Coronary artery (tissue), 2 donors: ENCODE results near the gene APBB2.
A peak's percentile ranks its signal among the peaks of the same experiment; 100 is the strongest.
"Not testable (repeated sequence)": the region's sequence is repeated elsewhere in the genome, so short reads cannot be mapped to it uniquely, and the experiment has no call there.

Experiments used
- DNase-seq: peaks from one replicate; pipeline ENCODE4 v3.0.0-alpha.2; 2017; ENCODE audit warnings: low spot score
- H3K27ac ChIP-seq, 2 donors: fragments of 200-600 bp; sonication (generic); one replicate each; pipeline ENCODE4 v1.5.1; 2016 to 2019
- H3K4me3 ChIP-seq: fragments of 200-600 bp; sonication (generic); 2 replicates; pipeline ENCODE4 v1.5.1; 2016; ENCODE audit warnings: mild to moderate bottlenecking, moderate library complexity
- CTCF ChIP-seq: fragments of 200-600 bp; sonication (generic); IDR thresholded peaks from one replicate; pipeline ENCODE4 v1.5.1; 2019; ENCODE audit warnings: antibody characterized with exemption

The APBB2 gene

GRCh38 chr4:40905414-40905813 lies 308.9 kb downstream of the APBB2 start:
- H3K27ac ChIP-seq, result no peak overlapping the region
- DNase-seq, result no peak
- no peak for TF ChIP-seq CTCF
- H3K4me3 ChIP-seq, result no peak overlapping the region

- H3K4me3 ChIP-seq, H3K27ac ChIP-seq, DNase-seq: not testable (repeated sequence)
Measured at GRCh38 chr4:40900531-40900930, 313.8 kb downstream of the APBB2 start.

DNA sequence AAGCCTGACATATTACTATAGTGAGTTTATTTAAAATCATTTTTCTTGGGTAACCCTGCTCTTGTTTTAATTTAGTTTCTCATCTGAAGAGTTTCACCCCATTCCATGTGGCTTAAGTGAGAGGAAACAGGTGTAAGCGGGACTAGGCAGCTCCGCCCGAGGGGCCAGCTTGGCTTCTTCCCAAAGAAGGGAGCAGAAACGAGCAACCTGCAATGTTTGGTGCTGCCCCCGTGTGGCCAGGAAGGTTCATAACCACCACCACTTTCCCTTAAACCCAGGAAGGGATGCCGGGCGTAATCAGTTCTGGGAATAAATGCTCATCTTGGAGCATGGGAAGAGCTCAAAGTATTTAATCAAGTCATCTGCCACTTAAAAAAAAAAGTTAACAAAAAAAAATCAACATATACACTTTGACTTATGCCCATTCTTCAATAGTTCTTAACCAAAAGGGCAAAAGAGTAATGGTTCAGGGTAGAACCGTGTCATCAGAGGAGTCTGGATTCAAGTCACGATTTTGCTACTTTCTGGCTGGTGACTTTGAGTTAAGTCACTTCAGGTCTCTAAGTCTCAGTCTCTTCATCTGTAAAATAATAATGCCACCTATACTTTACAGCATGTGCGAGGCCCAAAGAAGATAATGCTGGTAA lies 316.7 kb downstream of the APBB2 start:
- H3K27ac ChIP-seq, result peak overlapping the region in 1 of 2 donors; percentile 11
- no peak for DNase-seq
- H3K4me3 ChIP-seq, result peak overlapping the region; percentile 12
- peak; percentile 76 for TF ChIP-seq CTCF

DNA sequence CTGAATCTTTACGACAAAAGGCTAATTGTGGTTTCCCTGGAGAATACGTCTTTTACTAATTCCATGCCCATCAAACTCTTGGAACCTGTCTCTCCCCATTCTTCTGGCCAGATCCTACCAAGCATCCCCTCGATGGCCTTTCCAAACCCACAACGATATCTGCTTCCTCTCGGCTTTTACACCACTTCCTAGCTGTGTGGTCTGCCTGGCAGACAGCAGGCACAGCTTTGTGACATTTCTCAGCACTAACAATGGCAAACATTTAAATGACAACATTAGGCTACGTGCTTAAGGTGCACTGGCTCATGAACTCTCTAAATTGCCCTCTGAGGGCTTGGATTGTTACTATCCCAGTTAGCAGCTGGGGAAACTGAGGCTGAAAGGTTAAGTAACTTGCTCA lies 323.6 kb downstream of the APBB2 start:
- no peak for DNase-seq
- no peak overlapping the region for H3K4me3 ChIP-seq
- TF ChIP-seq CTCF, result no peak
- H3K27ac ChIP-seq, result no peak overlapping the region

DNA sequence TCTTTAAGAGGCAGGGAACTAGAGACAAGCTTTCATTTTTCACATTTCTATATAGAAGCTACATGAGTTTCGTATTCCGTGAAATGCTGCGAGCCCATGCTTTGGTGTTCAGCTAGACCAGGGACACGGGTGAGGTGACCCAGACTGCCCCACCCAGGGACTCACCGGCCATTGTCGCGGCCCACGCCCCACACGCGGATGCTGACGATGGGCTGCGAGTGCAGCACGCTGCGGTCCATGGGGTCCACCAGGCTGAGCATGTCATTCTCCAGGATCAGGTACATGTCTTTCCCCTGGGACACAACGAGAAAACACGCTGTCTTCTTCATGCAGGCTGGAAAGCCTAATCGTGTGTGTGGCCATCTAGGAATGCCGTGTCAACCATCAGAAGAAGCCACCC lies 324.1 kb downstream of the APBB2 start:
- Histone ChIP-seq H3K27ac (no peak overlapping the region), H3K4me3 (no peak overlapping the region)
- DNase-seq, result no peak
- no peak for TF ChIP-seq CTCF

GRCh38 chr4:40888933-40889332 lies 325.4 kb downstream of the APBB2 start:
- no peak overlapping the region for H3K27ac ChIP-seq
- DNase-seq, result no peak

DNA sequence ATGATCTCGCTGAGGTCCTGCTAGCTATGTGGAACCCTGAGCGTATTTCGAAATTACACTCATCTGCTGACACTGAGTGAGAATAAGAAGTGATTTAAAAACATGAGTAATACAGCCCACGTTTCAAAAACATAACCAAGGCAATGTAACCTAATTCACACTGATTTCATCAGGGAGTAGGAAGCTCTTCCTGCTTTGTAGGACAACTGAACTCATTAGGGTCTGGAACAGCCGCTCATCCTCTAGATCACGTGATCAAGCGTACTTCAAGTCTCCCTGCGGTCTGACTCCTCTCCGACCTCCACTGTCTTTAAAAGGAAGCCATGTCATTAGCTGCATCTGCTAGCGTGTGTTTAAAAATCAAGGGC lies 326.6 kb downstream of the APBB2 start:
- Histone ChIP-seq H3K4me3 (no peak overlapping the region), H3K27ac (no peak overlapping the region)
- TF ChIP-seq CTCF, result no peak
- DNase-seq, result no peak

More at GRCh38 chr4:40888933-40889332, 325.4 kb downstream of the APBB2 start:
- no peak for TF ChIP-seq CTCF
- H3K4me3 ChIP-seq, result no peak overlapping the region
